ENCODE data around the gene GPR137.
"Not testable (repeated sequence)": the region's sequence is repeated elsewhere in the genome, so short reads cannot be mapped to it uniquely, and the experiment has no call there.

The GPR137 gene, protein sequence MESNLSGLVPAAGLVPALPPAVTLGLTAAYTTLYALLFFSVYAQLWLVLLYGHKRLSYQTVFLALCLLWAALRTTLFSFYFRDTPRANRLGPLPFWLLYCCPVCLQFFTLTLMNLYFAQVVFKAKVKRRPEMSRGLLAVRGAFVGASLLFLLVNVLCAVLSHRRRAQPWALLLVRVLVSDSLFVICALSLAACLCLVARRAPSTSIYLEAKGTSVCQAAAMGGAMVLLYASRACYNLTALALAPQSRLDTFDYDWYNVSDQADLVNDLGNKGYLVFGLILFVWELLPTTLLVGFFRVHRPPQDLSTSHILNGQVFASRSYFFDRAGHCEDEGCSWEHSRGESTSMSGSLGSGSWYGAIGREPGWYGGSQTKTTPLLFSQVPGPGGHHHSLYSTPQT

DNA sequence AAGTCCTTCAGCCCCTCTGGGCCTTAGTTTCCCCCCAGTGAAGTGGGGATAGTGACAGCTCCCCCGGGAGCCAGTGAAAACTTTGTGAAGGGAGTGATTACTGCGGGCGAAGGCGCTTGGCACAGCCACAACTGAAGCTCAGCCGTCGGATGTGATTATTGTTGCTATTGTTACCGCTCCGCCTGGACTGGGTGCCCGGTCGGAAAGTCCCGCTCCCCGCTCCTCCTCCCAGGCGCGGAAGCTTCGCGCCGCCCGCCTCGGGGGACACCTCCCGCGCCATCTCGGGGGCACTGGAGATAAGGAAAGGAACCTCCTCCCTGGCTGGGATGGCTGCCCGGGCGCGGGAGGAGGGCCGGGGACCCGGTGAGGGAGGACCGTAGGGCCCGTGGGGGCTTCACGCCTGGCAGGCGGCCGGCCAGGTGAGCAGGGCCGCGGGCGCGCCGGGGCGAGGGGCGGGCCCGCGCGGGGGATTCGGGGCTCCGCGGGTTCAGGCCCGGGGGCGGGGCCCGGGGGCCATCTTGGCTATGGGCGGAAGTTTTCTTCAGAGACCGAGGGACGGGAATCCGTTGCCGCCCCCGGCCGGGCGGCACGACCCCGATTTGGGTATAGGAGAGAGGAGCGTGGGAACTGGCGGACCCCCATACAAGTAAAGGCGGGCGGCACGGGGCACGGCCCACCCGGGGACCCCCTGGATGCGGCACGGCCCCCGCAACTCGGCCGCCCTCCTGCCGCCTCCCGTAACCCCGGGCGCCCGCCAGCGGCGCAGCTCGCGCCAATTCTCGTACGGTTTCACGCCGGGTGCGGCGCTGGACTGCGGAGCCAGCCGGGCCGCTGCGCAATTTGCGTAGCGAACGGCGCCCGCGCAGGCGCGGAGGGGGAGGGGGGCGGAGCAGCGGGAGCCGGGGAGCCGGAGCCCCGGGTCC, at the start of gene GPR137:
Gene GPR137 (plus strand): TSS at position 887 of the 923 bp plus-strand sequence. CDS start 677 bp downstream, outside the sequence.
- peak; percentile 64 for DNase-seq

DNA sequence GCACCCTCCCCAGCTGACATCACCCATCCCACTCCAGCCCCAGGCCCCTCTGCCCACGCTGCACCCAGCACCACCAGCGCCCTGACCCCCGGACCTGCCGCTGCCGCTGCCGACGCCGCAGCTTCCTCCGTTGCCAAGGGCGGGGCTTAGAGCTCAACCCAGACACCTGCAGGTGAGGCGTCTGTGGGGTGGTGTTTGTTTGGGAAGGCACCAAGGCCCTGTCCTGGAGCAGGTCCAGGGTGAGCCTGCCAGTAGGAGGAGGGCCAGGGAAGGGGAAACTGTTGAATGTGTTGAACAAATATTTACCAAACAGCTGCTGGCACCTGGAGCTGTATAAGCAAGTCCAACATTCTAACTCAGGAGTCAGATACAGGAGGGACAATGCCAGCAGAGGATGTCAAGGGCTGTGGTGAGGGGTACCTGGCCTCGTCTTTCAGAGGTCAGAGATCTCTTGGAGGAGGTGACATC, 48.1 kb upstream of the GPR137 start:
- no peak for DNase-seq

DNA sequence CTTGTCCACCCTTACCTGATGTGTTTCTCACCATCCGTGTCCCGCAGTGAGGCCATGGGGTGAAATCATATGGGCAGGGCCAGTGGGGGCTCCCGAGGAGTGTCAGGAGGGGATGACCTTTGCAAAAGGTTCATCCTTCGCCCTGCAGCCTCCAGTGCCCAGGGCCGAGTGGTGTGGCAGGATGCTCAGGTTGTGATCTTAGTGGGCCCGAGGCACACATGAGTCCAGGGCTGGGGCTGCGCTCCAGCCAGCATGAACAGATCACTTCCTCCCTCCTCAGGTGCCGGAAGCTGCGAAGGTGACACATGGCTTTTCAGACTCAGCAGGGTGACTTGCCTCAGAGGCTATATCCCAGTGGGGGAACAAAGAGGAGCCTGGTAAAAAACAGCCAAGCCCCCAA, 47.6 kb upstream of the GPR137 start:
- DNase-seq: no peak

DNA sequence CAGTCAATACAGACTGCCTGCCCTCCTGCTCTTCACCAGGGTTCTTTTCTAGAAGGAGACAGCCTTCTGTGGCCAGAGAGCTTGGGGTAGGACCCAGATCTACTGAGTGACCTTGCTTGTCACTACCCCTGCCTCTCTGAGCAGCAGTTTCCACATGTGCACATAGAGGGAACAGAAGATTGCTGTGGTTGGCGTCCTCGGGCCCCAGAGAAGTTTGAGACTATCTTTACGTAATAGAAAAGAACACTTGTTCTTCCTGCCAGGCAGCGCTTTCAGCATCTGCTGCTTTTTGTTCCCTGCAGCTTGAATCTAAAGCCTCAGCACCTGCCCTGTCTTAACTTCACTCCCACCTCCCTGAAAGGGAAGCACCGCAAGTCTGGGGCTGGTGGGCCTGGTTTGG, 46.6 kb upstream of the GPR137 start:
- no peak for DNase-seq

DNA sequence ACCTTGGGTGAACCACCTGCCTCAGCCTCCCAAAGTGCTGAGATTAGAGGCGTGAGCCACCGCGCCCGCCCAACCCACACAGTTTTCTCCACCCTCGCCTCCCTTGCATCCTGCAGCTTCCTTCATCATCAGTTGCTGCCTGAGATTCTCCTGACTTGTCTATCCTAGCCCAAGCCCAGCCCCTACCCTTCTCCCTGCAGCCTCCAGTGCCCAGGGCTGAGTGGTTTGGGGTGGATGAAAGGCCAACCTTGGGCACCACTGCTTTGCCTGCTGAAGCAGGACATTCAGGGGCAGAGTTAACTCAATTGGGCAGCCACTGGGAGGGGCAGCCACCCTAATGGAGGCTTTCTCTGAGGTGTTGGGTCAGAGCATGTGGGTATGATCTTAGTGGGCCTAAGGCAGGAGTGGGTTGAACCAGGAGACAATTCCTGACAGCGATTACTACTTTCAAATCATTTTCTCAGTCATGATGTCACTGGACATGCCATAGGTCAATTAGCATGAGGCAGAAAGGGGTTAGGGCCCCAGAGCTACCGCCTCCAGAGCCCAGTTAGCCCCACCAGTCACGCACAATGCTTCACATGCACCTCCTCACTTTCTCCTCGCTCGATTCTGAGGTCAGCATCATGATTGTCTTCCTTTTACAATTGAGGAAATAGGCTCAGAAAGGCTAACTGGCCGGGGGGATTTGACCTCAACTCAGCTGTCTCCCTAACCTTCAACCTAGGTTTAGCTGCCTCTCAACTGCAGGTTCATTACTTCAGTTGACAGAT, 45.8 kb upstream of the GPR137 start:
- DNase-seq: no peak

DNA sequence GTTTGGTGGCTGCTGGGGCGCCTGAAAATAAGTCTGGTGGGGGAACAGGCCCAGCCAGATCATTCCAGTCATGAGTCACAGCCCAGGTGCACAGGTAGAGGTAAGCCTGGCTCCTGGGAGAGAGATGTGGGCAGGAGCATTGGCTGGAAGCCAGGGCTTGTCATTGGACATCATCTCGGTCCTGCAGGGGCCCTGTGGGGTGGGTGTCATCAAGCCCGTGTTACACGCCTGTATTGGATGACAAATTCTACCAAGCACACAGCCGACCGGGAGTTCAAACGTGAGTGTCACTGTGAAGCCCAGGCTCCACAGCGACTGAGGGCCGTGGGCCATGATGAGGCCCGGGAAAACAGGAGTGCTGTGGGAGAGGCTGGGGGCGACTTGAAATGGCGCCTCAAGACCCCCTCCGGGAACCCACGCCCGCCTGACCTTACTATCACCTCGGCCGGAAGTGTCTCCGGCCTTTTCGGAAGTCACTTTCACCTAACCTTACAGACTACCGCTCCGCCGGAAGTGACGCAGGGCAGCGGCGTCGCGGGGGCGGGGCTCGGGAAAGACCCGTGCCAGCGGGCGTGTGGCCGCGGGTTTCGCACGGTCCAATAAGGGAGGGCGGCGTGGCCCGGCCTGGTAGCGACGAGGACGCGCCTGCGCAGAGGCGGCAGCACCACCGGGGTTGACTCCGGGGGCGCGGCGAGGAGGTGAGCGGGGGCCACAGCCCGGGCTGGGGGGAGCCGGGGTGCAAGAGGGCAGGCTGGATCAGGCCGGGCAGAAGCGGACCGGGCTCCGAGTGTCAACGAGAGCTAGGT, 45.0 kb upstream of the GPR137 start, which contains the start of gene FKBP2:
Gene FKBP2 (plus strand): TSS at position 661 of the 806 bp plus-strand sequence. CDS start 1,293 bp downstream, outside the sequence.
- DNase-seq: peak; percentile 87

DNA sequence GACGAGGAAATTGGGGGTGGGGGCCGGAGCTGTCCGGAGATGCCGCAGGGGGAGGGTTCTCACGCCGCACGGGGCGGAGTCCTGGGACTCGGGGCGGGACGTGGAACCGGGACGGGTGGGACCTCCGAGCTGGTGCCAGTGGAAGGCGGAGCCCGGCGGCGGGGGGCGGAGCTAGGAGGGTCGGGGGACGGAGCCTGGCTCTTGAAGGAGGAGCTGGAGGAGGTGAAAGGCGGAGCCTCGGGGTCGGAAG, 44.5 kb upstream of the GPR137 start:
- DNase-seq: no peak

DNA sequence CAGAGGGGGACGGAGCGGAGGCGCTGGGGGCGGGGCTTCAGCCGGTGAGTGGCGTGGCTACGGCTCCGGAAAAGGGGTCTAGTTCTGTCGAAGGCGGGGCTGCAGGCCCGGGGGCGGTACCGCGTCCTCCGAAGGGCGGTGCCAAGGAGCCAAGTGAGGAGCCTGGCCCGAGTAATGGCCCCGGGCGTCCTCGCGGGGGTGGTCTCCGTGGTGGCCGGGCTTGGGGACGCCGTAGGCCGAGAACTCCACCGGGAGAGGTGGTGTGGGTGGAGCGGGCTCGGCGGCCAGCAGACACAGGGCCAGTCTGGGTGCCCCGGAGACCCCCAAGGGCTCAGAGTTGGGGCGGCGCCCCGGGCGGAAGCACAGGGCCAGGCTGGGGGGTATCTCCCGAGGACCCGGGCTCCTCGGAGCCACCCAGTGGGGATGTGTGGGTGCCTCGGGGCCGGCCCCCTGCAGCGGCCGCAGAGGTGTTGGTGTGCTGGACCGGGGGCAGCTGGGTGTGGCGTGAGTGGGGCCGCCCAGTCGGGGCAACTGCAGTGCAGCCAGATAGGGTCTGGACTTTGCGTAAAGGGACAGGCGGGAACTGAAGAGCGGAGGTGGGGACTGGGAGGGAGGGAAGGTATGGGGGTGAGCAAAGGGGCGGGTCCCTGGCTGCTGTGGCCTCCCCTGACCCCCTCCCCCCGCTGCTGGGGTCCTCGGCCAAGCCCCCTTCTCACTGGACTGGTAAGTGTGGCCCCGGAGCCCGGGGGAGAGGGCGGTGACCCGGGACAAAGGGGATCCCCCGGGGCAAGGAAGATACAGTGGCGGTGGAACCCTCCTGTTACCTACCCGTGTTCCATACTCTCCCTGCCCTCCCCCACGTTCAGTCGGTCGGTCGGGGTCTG, 43.9 kb upstream of the GPR137 start:
- peak; percentile 96 for DNase-seq

DNA sequence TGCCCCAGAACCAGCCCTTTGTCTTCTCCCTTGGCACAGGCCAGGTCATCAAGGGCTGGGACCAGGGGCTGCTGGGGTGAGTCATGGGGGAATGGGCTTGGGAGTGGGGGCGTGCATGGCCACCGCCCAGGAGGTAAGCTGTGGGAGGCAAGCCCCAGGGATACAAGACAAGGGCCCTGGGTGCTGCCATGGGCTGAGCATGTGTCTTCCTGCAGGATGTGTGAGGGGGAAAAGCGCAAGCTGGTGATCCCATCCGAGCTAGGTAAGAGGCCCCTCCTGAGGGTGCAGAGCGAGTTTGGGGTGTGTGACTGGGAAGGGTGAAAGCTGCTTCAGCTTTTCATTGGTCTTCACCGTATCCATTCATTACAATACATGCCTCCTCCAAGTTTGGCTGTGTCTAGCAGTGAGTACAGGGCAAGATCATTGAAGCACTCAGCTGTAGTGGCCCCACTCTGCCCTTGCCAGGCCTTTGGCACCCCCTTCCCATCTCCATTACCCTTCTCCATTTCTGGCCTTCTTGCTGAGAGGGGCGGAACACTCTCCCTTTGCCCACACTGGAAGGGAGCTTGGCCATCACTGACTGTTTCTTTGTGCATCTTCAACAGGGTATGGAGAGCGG, 42.3 kb upstream of the GPR137 start:
- DNase-seq: no peak

DNA sequence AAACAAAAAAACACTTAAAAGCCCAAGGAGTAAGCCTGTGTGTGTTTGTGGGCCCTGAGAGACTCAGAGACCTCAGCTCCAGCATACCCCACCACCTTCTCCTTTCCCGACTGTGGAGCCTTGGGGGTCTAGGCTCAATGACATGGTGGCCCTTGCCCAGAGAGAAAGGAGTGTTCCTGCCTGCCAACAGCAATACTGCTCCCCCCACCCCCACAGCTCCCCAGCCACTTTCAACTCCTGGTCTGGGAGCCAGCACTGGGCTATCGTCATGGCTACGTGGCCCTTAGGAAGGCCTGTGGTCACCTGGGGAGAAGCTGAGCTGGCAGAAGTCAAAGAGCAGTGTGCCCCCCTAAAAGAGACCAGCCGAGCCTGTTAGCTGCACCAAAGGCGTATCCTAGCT, 41.5 kb upstream of the GPR137 start:
- no peak for DNase-seq

DNA sequence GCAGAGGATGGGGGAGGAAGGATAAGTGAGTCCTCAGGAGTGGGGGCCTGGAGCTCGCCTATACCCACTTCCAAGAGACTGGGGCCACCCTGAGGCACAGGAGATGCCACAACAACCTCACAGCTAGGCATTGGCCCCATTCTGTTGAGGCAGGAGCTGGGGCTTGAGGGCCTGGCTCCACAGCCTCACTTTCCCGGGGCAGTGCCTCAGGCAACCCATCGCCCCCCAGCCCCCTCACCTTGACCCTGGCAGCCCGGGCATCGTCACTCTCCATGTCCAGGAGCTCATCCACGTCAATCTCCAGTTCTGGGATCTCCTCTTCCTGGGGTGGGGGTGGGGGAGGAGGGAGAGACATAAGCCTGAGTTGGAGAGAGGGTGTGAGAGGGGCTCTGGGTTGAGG, 40.7 kb upstream of the GPR137 start:
- no peak for DNase-seq

DNA sequence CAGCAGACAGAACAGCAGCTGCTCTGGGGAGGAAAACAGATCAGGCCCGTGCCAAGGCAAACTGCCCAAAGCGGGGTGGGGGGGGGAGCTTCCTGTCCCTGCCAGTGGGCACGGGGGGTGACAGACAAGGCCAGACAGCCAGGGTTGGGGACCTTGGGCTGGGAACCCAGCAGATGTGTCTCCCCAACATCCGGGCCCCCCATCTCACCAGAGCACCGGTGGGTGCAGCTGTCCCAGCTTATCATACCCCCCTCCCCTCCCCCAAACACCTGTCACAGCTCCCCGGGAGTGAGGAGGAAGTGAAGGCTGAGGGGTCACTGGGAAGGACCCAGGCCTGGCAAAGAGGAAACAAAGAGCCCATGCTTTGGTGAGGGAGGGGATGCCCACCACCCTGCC, 40.2 kb upstream of the GPR137 start:
- DNase-seq: no peak

DNA sequence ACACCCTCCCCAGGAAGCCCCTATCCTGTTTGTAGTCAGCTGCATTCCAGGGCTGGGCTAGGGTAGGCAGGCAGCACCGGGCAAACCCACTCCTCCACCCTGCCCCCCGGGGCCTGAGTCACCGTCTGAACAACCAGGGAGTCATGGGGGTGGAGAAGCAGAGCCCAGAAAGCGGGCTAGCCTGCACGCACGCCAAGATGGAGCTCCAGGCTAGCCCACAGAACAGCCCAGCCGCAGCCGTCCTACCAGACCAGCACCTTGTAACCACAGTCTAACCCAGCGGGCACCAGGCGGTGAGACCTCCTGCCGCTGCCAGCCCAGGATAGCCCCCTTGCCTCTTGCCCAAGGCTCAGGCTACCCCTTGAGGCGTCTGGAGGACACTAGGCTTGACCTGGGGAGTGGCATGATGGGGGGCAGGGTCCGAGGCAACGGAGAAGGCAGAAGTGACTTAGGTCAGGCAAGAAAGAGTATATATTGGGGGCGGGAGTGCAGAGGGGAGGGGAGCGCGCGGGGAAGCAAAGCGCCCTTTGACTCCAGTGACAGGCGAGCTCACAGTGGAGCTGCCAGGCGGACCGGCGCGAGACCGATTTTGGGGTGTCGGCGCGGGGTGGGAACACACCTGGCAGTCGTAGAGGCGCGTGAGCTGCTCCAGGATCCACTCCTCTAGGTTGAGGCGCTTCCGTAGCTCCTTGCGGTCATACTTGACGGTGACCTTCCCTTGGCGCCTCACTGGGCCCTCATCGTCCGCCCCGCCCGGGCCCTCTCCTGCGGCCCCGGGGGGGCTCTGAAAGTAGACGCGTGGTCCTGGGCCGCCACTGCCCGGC, 39.6 kb upstream of the GPR137 start:
- DNase-seq: peak; percentile 89

DNA sequence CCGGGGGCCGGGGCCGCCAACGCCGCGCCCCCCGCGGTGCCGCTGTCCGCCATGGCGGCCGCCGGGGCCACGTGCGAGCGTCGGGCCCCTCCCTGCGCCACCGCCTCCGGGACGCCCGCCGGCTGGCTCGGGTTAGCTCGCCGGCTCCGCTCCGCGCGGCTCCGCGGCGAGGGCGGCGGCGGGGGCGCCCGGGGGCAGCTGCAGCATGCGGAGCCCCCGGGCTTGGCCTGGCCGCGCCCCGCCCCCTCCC, 39.1 kb upstream of the GPR137 start:
- DNase-seq: not testable (repeated sequence)

DNA sequence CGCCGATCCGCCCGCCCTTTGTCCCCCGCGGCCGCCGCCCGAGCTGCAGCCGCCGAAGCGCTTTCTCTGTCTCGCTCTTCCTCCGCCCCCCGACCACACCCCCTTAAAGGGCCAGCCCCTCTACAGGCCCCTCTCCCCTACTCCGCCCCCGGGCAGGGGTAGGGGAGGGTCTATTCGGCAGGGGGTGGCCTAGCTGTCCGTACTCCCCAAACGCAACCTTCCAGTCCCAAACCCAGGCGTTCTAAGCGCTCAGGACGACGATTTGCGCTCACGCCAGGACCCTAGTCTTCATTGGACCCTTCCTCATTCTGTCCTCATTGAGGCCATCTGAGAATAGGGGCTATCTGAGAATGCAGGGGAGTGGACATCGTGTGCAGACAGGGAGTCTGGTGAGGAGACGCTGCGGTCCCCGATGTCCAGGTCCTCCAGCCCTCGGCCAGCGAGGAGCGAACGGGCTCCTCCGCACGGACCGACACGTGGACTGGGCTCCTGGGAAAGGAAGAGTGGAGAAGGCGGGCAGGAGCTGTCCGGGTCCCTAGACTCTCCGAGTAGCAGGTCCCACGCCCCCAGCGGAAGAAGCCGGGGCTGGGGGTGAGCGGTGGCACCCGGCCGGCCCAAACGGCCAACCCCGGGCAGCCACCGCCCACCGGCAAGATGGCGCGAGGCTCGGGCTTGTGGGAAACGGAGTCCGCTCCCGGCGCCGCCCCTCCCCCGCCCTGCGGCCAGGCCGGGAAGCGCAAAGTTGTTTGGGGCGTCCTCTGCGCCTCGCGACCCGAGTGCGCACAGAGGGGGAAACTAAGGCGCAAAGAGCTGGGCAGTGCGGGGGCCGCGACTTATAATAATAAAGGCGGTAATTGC, 38.5 kb upstream of the GPR137 start, which contains the start of gene PPP1R14B:
Gene PPP1R14B (minus strand): TSS at position 73 of the 858 bp plus-strand sequence. CDS start 270 bp downstream, outside the sequence.
- DNase-seq: peak; percentile 64

DNA sequence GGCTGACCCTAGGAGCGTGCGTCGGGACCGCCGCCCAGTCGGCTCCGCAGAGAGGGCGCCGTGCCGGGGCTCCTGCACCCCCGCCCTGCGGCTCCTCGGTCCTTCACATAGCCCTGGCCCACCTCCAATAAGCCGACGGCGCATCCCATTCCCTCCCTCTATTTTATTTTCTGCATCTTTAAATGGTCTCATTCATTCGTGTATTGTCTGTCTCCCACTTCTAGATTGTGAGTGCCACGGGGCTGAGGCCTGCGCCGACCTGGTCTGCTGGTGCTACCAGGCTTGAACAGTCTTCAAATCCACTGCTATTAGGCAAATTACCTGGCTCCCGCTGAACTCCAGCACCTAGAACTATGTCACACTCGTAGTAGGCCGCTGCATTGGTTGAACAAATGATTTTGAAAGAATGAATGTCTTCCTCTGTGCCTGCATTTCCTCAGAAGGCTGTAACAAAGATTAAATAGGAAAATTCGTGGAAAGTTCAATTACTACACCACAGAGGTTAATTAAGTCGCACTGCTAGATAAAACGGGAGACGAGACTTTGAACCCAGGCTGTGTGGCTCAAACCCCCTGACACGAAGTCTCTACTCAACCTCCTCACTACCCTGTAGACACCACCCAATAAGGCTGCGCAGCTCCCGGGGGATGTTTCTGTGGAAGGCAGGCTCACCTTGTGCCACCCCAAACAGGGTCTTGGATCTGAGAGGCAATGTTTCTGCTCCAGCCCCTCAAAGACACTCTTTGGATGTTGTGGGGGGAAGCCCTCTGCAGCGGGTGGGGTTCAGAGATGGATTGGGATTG, 37.7 kb upstream of the GPR137 start:
- no peak for DNase-seq

DNA sequence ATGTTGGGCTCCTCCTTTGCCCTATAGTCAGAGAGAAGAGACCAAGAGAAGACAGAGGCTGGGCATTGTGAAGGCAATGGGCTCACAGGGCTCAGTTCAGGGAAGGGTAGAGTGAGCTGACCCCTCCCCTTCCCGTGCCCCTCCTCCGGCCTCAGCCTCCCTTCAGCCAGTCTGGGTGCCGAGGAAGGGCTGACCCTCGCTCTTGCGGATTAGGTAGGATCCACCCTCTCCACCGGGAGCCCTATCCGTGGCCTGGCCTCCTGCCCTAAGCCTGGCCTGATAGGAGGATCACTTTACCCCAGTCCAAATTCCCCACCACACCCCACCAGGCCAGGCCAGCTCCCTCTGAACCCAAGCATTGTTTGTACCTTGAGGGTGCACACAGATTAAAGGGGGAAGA, 37.1 kb upstream of the GPR137 start:
- no peak for DNase-seq

DNA sequence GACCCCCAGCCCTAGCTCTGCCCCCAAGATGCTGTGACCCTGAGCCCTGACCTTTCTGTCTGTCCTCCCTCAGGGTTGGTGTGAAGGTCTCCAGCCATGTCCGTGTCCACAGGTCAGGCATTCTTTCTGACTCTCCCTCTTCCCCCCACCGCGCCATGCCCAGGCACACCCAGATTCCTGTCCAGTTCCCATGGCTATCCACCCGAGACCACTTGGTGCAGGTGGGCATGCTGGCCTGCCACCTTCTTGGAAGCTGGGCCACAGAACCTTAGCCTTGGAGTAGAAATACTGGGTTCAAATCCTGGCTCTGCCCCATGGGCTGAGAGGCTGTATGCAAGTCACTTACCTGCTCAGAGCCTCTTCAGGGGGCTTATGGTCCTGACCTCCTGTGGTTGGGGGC, 36.6 kb upstream of the GPR137 start:
- DNase-seq: no peak
